CD4-positive, alpha-beta T cell treated with Interleukin-15 for 1 hour (primary cell): ENCODE measurements around the gene CCNJL.
A peak's percentile ranks its signal among the peaks of the same experiment; 100 is the strongest.

Experiments
- DNase-seq: peaks from one replicate; pipeline ENCODE4 v3.0.0-alpha.2; 2020

The CCNJL gene

GRCh38 chr5:160330212-160330611, 17.8 kb upstream of the CCNJL start:
- DNase-seq: no peak

DNA sequence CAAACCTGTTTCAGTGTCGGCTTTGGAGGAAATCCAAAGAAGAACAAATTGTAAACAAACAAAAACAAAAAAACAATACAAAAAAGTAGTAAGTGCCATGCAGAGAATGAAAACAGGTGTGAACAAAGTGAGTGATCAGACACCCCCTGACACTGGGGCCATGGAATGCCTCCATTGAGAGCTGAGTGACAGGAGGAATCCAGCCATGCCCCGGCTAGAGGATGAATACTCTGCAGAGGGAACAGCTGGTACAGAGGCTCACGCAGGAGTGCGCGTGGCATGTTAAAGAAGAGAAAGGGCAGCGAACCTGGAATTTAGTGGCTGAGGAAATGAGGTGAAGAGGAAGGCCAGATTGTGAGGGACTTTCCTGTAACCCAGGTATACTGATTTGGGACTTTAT, 15.5 kb upstream of the CCNJL start:
- no peak for DNase-seq

DNA sequence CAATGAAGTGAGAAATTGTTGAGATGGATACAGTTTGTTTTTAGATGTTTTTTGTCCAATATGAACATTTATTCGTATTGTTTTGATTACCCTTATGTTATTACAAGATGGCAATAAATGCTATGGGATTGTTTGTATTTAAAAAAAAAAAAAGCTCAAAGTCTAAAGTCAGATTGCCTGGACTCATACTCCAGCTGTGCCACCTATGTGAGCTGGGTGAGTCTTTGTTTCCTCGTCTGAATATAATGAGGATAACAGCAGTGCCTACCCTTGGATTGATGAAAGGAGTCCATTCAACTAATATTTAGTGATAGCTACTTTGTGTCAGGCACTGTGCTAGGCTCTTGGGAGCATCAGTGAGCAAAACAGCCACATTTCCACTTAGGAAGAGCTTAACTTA, 14.6 kb upstream of the CCNJL start:
- no peak for DNase-seq

- DNase-seq: no peak
These were observed 13.4 kb upstream of the CCNJL start for GRCh38 chr5:160325716-160326115.

GRCh38 chr5:160324886-160325285, 12.5 kb upstream of the CCNJL start:
- DNase-seq: no peak

DNA sequence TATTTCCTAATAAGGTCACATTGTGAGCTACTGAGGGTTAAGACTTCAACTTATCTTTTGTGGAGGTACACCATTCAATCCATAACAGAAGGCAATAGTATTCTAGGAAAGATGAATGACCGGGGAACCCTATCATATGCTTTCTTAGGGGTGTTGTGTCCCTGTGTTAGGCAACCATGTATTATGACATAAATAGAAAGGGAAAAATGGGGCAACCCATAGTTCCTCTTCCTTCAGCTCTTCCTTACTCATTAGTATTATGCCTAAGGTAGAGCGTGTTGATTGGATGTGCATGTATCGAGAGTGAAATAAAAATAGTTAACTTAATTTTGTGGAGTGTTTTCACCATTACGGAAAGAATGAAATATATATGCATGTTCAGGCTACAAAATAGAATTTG, 6.0 kb upstream of the CCNJL start:
- DNase-seq: no peak

DNA sequence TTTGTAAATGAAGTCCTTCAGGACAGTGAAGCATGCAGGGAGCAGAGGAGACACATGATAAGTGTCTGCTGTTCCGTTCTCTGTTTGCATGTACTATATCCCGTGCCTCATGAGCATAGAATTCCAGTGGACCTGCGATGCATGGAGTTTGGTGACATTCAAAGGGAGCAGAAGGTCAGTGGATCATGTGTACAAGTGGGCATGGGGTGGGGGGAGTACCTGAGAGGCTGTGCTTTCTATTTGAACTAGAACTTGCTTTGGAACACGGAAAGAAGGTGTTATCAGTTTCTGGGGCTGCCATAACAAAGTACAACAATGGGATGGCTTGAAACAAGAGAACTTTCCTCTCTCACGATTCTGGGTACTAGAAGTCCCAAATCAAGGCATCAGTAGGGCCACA, 5.1 kb upstream of the CCNJL start:
- no peak for DNase-seq

DNA sequence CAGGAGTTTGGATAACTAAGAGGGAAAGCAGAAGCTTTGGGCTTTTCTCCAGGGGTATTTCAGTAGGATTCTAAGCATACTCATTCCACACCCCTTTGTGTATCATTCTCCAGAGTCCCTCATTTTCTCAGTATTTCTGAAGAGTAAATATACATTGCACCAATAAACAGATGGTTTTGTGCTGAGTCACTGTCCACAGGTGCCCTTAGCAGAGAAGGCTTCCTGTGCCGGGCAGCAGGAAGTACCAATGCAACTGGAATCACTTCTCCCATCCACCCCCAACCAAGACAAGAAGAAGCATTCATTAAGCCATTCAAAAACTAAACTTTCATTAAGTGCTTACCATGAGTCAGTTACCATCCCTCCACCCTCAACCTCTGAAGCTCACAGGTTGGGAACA, 3.6 kb upstream of the CCNJL start:
- DNase-seq: no peak

- DNase-seq: no peak
These were observed 780 bp upstream of the CCNJL start for GRCh38 chr5:160312960-160313727.

DNA sequence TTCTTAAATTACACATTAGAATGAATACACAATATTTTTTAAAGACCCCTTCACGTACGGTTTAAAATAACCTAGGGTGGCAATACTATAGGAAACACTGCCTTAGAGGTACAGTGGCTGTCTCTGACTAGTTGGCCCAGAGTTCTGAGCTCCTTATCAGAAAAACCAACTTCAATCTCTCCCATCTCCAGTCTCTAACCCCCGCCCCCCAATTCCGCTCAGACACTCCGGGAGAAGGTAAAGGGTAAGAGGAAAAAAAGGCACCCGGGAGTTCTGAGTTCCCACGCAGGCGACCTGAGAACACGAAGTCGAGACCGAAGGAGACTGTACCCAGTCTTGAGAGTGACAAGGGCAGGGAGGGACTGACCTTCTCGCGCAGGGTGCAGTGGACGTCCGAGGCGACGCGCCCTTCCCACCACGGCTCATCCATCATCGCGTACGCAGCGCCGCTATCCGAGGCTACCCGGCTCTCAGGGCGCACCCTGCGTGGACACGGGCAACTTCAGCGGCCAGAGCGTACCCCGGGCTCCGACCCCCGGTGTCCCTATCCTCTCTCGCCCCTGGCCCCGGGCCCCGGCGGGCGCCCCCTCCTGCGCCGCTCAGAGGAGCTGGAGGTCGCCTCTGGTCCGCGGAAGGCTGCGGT, 752 bp downstream of the CCNJL start:
- no peak for DNase-seq

GRCh38 chr5:160310552-160311295, 1.6 kb downstream of the CCNJL start:
- no peak for DNase-seq

GRCh38 chr5:160310140-160310539, 2.2 kb downstream of the CCNJL start:
- DNase-seq: no peak

DNA sequence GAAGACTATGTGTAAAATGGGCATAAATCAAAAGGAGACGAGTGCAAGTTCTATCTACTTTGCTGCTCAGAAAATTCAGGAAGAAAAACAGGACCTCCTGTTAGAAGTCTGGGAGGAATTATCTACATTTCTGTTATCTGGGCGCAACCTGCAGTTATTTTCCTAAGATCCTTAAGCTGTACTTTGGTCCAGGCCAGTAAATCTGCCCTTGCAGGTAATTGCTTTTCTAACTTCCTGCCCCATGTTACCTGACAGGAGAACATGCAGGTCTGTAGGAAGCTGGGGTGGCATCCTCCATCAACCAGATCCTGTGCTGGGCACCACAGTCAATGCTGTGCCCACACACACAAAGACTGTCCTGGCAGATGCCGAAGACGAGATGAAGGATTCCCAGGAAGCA, 5.7 kb downstream of the CCNJL start:
- DNase-seq: no peak

- DNase-seq: no peak
These were observed 7.0 kb downstream of the CCNJL start for GRCh38 chr5:160305319-160305718.

GRCh38 chr5:160303690-160304089, 8.7 kb downstream of the CCNJL start:
- no peak for DNase-seq

DNA sequence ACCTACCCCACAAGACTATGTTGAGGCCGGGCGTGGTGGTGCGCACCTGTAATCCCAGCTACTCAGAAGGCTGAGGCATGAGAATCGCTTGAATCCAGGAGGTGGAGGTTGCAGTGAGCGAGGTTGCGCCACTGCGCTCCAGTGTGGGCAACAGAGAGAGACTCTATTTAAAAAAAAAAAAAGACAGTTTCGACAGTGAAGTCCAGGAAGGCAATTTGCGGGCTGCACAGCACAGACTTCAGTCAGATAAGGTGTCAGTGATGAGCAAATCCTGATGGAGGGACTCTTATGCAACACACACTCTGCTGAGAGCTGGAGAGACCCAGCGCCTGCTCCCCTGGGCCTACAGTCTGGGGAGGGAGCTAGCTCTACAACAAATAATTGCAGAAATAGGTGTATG, 14.2 kb downstream of the CCNJL start:
- DNase-seq: no peak

GRCh38 chr5:160297776-160298175, 14.6 kb downstream of the CCNJL start:
- DNase-seq: peak; percentile 25

DNA sequence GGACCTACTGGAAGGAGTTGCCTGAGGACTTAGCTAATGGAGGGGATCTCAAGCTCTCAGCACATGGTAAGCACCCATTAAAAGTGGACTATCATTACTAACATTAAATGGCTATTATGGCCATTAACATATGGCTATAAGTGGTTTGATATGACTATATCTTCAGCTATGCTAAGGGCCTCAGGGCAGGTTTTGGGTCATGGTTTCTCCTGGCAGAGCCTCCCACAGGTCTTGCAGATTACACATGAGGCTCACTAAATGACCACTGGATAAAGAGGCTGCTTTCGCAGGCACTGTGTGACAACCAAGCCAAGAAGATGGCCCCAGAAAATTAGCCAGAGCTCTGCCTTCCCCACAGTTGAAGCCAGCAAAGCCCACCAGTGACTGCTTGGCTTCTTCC, 15.4 kb downstream of the CCNJL start:
- no peak for DNase-seq

- no peak for DNase-seq
These were observed 15.9 kb downstream of the CCNJL start for GRCh38 chr5:160296496-160296895.

- no peak for DNase-seq
These were observed 18.3 kb downstream of the CCNJL start for GRCh38 chr5:160293901-160294561.

DNA sequence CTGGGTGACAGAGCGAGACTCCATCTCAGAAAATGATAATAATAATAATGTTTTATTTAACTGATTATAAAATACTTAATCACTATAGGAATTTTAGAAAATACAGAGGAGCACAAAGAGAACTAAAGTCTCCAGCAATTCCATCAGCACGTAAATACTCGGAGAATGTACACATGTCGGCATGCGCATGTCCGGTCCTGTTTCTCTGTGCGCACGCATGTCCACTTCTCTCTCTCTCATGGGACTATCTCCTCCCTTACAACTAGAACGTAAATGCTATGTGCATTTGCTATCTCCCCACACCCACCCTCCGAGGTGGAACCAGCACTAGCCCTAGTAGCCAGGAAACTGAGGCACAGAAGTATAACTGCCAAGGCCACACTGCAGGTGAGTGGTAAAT, 19.0 kb downstream of the CCNJL start:
- DNase-seq: no peak

GRCh38 chr5:160291467-160291866, 20.9 kb downstream of the CCNJL start:
- DNase-seq: no peak

GRCh38 chr5:160290751-160291150, 21.6 kb downstream of the CCNJL start:
- DNase-seq: no peak

DNA sequence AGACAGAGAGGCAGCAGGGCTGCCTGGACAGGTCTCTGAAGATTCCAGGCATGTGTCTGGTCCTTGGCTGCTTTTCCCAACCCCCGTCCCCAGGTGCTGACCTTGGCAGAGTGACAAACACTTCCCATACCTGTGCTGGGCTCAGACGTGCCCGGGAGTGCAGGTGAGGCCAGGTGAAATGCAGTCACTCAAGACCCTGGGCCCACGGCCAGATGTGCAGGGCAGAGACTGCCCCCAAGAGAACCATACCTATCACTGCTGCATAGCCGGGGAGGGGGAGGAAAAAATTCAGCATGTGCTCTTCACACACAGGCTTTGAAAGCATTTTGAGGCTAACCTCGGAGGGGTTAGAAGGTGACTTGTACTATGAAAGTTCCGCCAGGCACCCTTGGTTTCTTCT, 22.6 kb downstream of the CCNJL start:
- no peak for DNase-seq
